LNCaP clone FGC (cell line): ENCODE results near the gene LCP2.

Experiments used
- DNase-seq: peaks from one replicate; pipeline ENCODE4 v3.0.0-alpha.2; 2011; ENCODE audit warnings: low read depth
- H3K4me3 ChIP-seq: 2 replicates; pipeline ENCODE4 v1.5.1; 2011; ENCODE audit warnings: mild to moderate bottlenecking, low read depth, low read length, control low read depth
- CTCF ChIP-seq: IDR thresholded peaks from 2 replicates; pipeline ENCODE4 v1.5.1; 2012; ENCODE audit warnings: mild to moderate bottlenecking; ENCODE audit not compliant: control insufficient read depth, insufficient read depth; ENCODE audit errors: extremely low read depth

LCP2 gene

DNA sequence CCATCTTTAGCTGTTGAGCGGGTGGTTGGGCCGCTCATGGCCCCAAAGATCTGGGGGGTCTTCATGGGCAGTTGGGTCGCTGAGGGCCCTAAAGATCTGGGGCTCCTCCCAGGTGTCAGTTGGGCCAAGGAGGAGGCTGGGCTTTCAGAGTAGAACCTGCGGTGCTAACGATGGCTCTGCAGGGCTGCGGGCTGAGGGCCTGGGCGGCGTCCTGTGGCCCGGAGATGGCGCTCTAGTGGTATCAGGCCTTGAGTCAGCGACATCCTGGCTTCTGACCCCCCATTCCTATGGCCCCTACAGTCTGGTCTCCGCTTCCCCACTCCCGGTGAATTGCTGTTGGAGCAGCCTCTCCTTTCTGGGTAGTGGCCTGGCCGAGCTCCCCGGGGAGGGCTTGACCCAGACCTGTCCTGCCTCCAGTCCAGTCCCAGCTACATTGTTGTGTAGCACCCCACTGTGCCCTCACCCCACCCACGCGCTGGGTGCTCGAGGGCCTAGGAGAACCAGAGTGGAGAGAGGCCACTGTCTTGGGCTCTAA lies 64.2 kb downstream of the LCP2 start:
- no peak for DNase-seq
- no peak overlapping the region for H3K4me3 ChIP-seq
- TF ChIP-seq CTCF = no peak

DNA sequence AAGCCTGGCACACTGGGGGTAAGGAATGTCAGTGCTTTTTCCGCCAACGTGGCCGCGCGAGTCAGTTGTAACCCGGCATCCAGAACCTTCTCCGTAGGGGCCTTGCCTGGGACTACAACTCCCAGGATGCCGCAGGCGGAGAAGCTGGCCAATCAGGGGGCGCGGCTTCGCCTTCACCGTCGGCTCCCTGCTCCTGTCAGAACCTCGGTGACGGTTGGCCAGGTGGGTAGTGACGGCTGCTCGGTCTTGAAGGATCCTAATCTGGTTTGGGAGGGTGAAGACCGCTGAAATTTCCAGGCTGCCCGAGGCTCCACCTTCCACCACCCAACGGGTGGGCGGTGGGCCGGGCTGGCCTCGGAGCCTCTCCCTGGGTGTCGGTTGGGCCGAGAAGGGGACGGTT lies 64.8 kb downstream of the LCP2 start, which contains the start of gene C5orf58:
Gene C5orf58, plus strand, starts transcription at position 200 of the 400 bp plus-strand sequence. CDS start 1,992 bp downstream, outside the sequence.
- no peak for TF ChIP-seq CTCF
- no peak within 1 kb of the TSS for H3K4me3 ChIP-seq
- no peak for DNase-seq

GRCh38 chr5:170228762-170229435 lies 68.7 kb downstream of the LCP2 start:
- H3K4me3 ChIP-seq = no peak overlapping the region
- no peak for DNase-seq
- TF ChIP-seq CTCF = no peak

DNA sequence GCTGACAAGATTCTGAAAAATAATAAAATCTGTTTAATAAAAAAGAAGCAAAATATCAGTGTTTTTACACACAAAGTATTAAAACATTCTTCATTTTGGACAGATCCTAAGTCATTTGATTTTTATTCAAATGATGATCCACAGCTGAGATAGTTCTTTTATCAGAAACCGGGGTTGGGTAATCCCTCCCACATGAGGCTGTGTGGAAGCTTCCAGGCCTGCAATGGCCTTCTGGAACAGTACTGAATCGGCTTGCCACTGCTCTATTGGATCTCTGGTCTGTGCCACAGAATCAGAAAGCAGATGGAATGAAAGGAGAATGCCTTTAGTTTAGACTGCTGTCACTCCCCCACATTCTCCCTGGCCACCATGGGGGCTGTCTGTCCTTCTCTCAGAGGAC lies 70.9 kb downstream of the LCP2 start:
- DNase-seq = no peak
- no peak for TF ChIP-seq CTCF
- no peak overlapping the region for H3K4me3 ChIP-seq

- H3K4me3 ChIP-seq = no peak overlapping the region
- DNase-seq = no peak
- TF ChIP-seq CTCF = no peak
Observed at GRCh38 chr5:170226129-170226615, 71.4 kb downstream of the LCP2 start.

DNA sequence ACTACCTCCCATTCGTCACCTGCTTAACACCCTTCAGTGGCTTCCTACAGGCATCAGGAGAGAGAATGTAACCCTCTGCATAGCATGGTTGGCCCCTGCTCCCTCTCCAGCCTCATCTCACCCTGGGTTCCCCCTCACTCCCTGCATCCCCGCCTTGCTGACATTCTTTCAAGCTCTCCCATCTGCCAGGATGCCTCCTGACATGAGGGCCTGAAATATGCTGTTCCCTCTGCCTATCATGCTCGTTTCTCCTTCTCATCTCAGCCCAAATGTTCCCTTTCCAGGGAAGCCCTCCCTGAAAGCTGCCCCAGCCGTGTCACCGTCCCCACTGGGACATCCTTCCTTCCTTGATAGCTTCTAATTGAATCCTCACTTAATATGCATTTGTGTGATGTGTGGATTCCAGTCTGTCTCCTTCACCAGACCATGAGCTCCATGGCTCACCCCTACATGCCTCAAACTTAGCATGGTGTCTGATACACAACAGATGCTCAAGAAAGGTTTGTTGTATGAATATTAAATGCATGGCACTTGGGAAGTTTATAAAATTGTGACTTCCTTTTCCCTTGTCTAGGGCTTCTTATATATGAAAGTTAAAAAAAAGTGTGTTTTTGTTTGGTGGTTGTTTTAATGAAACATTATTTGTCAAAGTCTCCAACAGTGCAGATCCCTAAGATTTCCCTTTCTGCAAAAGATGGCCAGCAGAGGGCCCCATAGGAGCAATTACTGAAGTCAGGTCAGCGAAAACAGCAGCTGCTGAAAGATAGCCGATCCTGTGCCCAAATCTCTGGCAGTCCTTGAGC lies 72.0 kb downstream of the LCP2 start:
- H3K4me3 ChIP-seq = no peak overlapping the region
- peak; percentile 38 for DNase-seq
- peak; percentile 81 for TF ChIP-seq CTCF
